OCI-LY1 (cell line): ENCODE results near the gene BRSK1.
"Not testable (repeated sequence)": the region's sequence is repeated elsewhere in the genome, so short reads cannot be mapped to it uniquely, and the experiment has no call there.

Experiments
- H2AFZ ChIP-seq: fragments of 200-600 bp; sonication (generic), shearing (Covaris generic); 2 replicates; pipeline ENCODE4 v1.6.0; 2014; ENCODE audit warnings: antibody characterized with exemption, mild to moderate bottlenecking, low read length
- H3F3A ChIP-seq: fragments of 200-600 bp; sonication (generic), shearing (Covaris generic); 2 replicates; pipeline ENCODE4 v1.6.0; 2014; ENCODE audit warnings: mild to moderate bottlenecking, antibody characterized with exemption, low read length, moderate library complexity; ENCODE audit not compliant: insufficient read depth
- H3K27ac ChIP-seq: fragments of 200-600 bp; sonication (generic); 2 replicates; pipeline ENCODE4 v1.5.1; 2014; ENCODE audit warnings: low read length, mixed run types, mild to moderate bottlenecking, low read depth; ENCODE audit not compliant: poor library complexity, severe bottlenecking
- H3K27me3 ChIP-seq: fragments of 200-600 bp; sonication (generic); 2 replicates; pipeline ENCODE4 v1.6.0; 2014; ENCODE audit warnings: antibody characterized with exemption, mild to moderate bottlenecking, low read length, moderate library complexity; ENCODE audit not compliant: insufficient read depth
- H3K36me3 ChIP-seq: fragments of 200-600 bp; sonication (generic); 2 replicates; pipeline ENCODE4 v1.6.1; 2014; ENCODE audit warnings: mild to moderate bottlenecking, antibody characterized with exemption, low read length, moderate library complexity, mixed read lengths; ENCODE audit not compliant: insufficient read depth
- H3K4me1 ChIP-seq: fragments of 200-600 bp; sonication (generic); 2 replicates; pipeline ENCODE4 v1.5.1; 2014; ENCODE audit warnings: mild to moderate bottlenecking, low read length, moderate library complexity; ENCODE audit not compliant: insufficient read depth, severe bottlenecking
- H3K4me2 ChIP-seq: fragments of 200-600 bp; sonication (generic), shearing (Covaris generic); 2 replicates; pipeline ENCODE4 v1.6.1; 2014; ENCODE audit warnings: low read length
- H3K4me3 ChIP-seq: fragments of 200-600 bp; sonication (generic); 2 replicates; pipeline ENCODE4 v1.5.1; 2014; ENCODE audit warnings: low read length, low read depth, mild to moderate bottlenecking, mixed read lengths; ENCODE audit not compliant: poor library complexity, severe bottlenecking
- H3K79me2 ChIP-seq: fragments of 200-600 bp; shearing (Covaris generic); 2 replicates; pipeline ENCODE4 v1.6.1; 2016; ENCODE audit warnings: mixed run types, low read length, mixed read lengths; ENCODE audit not compliant: insufficient read depth
- H3K9ac ChIP-seq: fragments of 200-600 bp; sonication (generic), shearing (Covaris generic); 2 replicates; pipeline ENCODE4 v1.6.1; 2014; ENCODE audit warnings: mild to moderate bottlenecking, low read length, mixed read lengths
- H3K9me2 ChIP-seq: fragments of 200-600 bp; sonication (generic), shearing (Covaris generic); 2 replicates; pipeline ENCODE4 v1.6.1; 2014; ENCODE audit warnings: low read depth, mild to moderate bottlenecking, low read length, mixed read lengths
- H3K9me3 ChIP-seq: fragments of 200-600 bp; shearing (Covaris generic); 2 replicates; pipeline ENCODE4 v1.6.1; 2014; ENCODE audit warnings: low read length, mixed read lengths
- H4K20me1 ChIP-seq: fragments of 200-600 bp; sonication (generic), shearing (Covaris generic); 2 replicates; pipeline ENCODE4 v1.6.0; 2016; ENCODE audit warnings: mild to moderate bottlenecking, low read length; ENCODE audit not compliant: insufficient read depth
- CTCF ChIP-seq: fragments of 200-600 bp; sonication (generic), shearing (Covaris generic); IDR thresholded peaks from 2 replicates; pipeline ENCODE4 v1.5.1; 2017; ENCODE audit warnings: mild to moderate bottlenecking, antibody characterized with exemption, low read length, moderate library complexity, mixed read lengths
- EZH2 ChIP-seq: fragments of 200-600 bp; sonication (generic), shearing (Covaris generic); IDR thresholded peaks from 2 replicates; pipeline ENCODE4 v1.8.0; 2017; ENCODE audit warnings: borderline replicate concordance, mixed run types, mild to moderate bottlenecking, antibody characterized with exemption, low read length, moderate library complexity, mixed read lengths

The BRSK1 gene

GRCh38 chr19:55325172-55325571 lies 41.4 kb downstream of the BRSK1 start, which contains the start of gene TMEM150B:
TMEM150B (minus strand) TSS chr19:55325341; CDS start chr19:55321036, 4,305 bp downstream.
- TF ChIP-seq CTCF (no peak), EZH2 (no peak)
- Histone ChIP-seq H3K36me3 (no peaks in the 10 kb centered on the region), H3K9me2 (no peaks in the 10 kb centered on the region), H3K4me1 (peaks cover under 1% of the 10 kb centered on the region), H3K4me3 (no peak within 1 kb of the TSS), H3F3A (no peaks in the 10 kb centered on the region), H3K27ac (no peak within 1 kb of the TSS), H3K9me3 (no peaks in the 10 kb centered on the region), H3K79me2 (no peaks in the 10 kb centered on the region), H3K4me2 (no peak within 1 kb of the TSS), H3K27me3 (peaks cover 9% of the 10 kb centered on the region; the same call in 1 of the 2 replicates), H4K20me1 (no peaks in the 10 kb centered on the region), H2AFZ (no peak within 1 kb of the TSS), H3K9ac (no peak within 1 kb of the TSS)

GRCh38 chr19:55328774-55329318 lies 45.0 kb downstream of the BRSK1 start:
- H3K9me3 ChIP-seq, H3K4me2 ChIP-seq, H3K4me1 ChIP-seq, H3K4me3 ChIP-seq, H4K20me1 ChIP-seq, H3K9ac ChIP-seq, H3K79me2 ChIP-seq, H3K27me3 ChIP-seq, H3F3A ChIP-seq, H3K9me2 ChIP-seq, H2AFZ ChIP-seq, H3K27ac ChIP-seq, H3K36me3 ChIP-seq: not testable (repeated sequence)

- H3K27me3 ChIP-seq, H3K9me2 ChIP-seq, H3K36me3 ChIP-seq, H3F3A ChIP-seq, H3K9ac ChIP-seq, H3K4me3 ChIP-seq, H3K79me2 ChIP-seq, H3K4me2 ChIP-seq, H3K4me1 ChIP-seq, H4K20me1 ChIP-seq, H3K27ac ChIP-seq, H3K9me3 ChIP-seq, H2AFZ ChIP-seq: not testable (repeated sequence)
Measured at GRCh38 chr19:55329791-55330190, 46.0 kb downstream of the BRSK1 start.

- Histone ChIP-seq H3K4me2 (no peak overlapping the region), H3K4me1 (peaks cover 8% of the 10 kb centered on the region), H3K9me3 (no peaks in the 10 kb centered on the region), H2AFZ (no peak overlapping the region), H3K36me3 (no peaks in the 10 kb centered on the region), H3K9me2 (no peaks in the 10 kb centered on the region), H3K9ac (no peak overlapping the region), H4K20me1 (no peaks in the 10 kb centered on the region), H3K79me2 (no peaks in the 10 kb centered on the region), H3K4me3 (no peak overlapping the region), H3F3A (no peaks in the 10 kb centered on the region), H3K27me3 (no peaks in the 10 kb centered on the region), H3K27ac (no peak overlapping the region)
- TF ChIP-seq EZH2: no peak
- TF ChIP-seq CTCF: no peak
Measured at GRCh38 chr19:55333870-55334269, 50.1 kb downstream of the BRSK1 start.
